Activated B cell treated with CpG ODN at 0.5 μM for 24 hours (primary cell): Measurements from ENCODE around the gene STAB2. TPM values are rescaled to one million over a fixed set of nuclear protein-coding genes. Genes with fewer than 3 reads are reported as not detected.

ENCODE experiments used
- ATAC-seq: fragments of 200-7000 bp; cut with Tn5 transposase; one replicate; pipeline ENCODE4 v1.10.0; 2021; ENCODE audit warnings: low read depth, mild to moderate bottlenecking, moderate library complexity
- CTCF ChIA-PET: fragments of 350-600 bp; sonication (Branson Sonifier 250); formaldehyde crosslinking; loops from one replicate; lab custom pipeline; 2021; ENCODE audit warnings: antibody characterized with exemption; lab: Charles Lee
- POLR2A ChIA-PET: fragments of 350-600 bp; sonication (Branson Sonifier 250); formaldehyde crosslinking; loops from one replicate; lab custom pipeline; 2021; ENCODE audit warnings: antibody characterized with exemption; lab: Charles Lee
- DNase-seq: peaks from one replicate; pipeline ENCODE4 v3.0.0; 2022
- H3K27ac Mint-ChIP-seq: one replicate; pipeline ENCODE4 v1.8.0; 2020; ENCODE audit warnings: mixed read lengths
- H3K27me3 Mint-ChIP-seq: one replicate; pipeline ENCODE4 v1.8.0; 2021; ENCODE audit warnings: mixed read lengths
- H3K36me3 Mint-ChIP-seq: one replicate; pipeline ENCODE4 v1.8.0; 2021; ENCODE audit warnings: low read depth, mixed read lengths
- H3K4me1 Mint-ChIP-seq: one replicate; pipeline ENCODE4 v1.8.0; 2021; ENCODE audit warnings: mixed read lengths
- H3K4me3 Mint-ChIP-seq: one replicate; pipeline ENCODE4 v1.8.0; 2020; ENCODE audit warnings: mild to moderate bottlenecking, mixed read lengths
- H3K9me3 Mint-ChIP-seq: one replicate; pipeline ENCODE4 v1.8.0; 2020; ENCODE audit warnings: mixed read lengths
- intact Hi-C: fragments of 100-400 bp; cut with micrococcal nuclease; formaldehyde crosslinking; loops from one replicate; pipeline ENCODE4 v1.15.1; 2024
- total RNA-seq: library from RNA; stranded (reverse); gene quantifications from 2 replicates; pipeline ENCODE4 v1.2.3, GENCODE V29; 2022
- TF ChIP-seq, protein P1 (sequence below): fragments of 200-600 bp; IDR thresholded peaks from one replicate; pipeline ENCODE4 v1.8.0; 2022; ENCODE audit warnings: antibody characterized with exemption, mild to moderate bottlenecking

Gene STAB2
- total RNA-seq, 1 donor from 2014 or later: not detected

GRCh38 chr12:103814436-103814835, 227.4 kb downstream of the STAB2 start:
- ChIA-PET CTCF (no interaction called here), POLR2A (no interaction called here)
- no peaks in the 10 kb centered on the region for H3K4me1 Mint-ChIP-seq

More at GRCh38 chr12:103814436-103814835, 227.4 kb downstream of the STAB2 start:
- ATAC-seq: no peak
- Mint-ChIP-seq H3K27ac (no peak overlapping the region), H3K4me3 (no peak overlapping the region), H3K27me3 (no peaks in the 10 kb centered on the region), H3K36me3 (peaks cover 48% of the 10 kb centered on the region), H3K9me3 (no peaks in the 10 kb centered on the region)
- intact Hi-C loops: no loop called here
- TF ChIP-seq, protein P1, sequence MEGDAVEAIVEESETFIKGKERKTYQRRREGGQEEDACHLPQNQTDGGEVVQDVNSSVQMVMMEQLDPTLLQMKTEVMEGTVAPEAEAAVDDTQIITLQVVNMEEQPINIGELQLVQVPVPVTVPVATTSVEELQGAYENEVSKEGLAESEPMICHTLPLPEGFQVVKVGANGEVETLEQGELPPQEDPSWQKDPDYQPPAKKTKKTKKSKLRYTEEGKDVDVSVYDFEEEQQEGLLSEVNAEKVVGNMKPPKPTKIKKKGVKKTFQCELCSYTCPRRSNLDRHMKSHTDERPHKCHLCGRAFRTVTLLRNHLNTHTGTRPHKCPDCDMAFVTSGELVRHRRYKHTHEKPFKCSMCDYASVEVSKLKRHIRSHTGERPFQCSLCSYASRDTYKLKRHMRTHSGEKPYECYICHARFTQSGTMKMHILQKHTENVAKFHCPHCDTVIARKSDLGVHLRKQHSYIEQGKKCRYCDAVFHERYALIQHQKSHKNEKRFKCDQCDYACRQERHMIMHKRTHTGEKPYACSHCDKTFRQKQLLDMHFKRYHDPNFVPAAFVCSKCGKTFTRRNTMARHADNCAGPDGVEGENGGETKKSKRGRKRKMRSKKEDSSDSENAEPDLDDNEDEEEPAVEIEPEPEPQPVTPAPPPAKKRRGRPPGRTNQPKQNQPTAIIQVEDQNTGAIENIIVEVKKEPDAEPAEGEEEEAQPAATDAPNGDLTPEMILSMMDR: no peak
- no peak for DNase-seq

Other genes starting within 250 kb of the STAB2 start
- gene C12orf42, start 91.3 kb upstream of the STAB2 start, total RNA-seq: 15.0 and 21.0 TPM in 2 replicates